RCC 7860 (cell line): Measurements from ENCODE around the gene HNF4A.
"Not testable (repeated sequence)": the region's sequence is repeated elsewhere in the genome, so short reads cannot be mapped to it uniquely, and the experiment has no call there.

Source experiments
- DNase-seq: peaks from one replicate; pipeline ENCODE4 v3.0.0-alpha.2; 2015; ENCODE audit warnings: low spot score
- FAIRE-seq: peaks from 2 replicates; lab custom pipeline; 2012; peaks lifted over from hg19 to GRCh38; lab: Jason Lieb, UNC

The HNF4A gene

DNA sequence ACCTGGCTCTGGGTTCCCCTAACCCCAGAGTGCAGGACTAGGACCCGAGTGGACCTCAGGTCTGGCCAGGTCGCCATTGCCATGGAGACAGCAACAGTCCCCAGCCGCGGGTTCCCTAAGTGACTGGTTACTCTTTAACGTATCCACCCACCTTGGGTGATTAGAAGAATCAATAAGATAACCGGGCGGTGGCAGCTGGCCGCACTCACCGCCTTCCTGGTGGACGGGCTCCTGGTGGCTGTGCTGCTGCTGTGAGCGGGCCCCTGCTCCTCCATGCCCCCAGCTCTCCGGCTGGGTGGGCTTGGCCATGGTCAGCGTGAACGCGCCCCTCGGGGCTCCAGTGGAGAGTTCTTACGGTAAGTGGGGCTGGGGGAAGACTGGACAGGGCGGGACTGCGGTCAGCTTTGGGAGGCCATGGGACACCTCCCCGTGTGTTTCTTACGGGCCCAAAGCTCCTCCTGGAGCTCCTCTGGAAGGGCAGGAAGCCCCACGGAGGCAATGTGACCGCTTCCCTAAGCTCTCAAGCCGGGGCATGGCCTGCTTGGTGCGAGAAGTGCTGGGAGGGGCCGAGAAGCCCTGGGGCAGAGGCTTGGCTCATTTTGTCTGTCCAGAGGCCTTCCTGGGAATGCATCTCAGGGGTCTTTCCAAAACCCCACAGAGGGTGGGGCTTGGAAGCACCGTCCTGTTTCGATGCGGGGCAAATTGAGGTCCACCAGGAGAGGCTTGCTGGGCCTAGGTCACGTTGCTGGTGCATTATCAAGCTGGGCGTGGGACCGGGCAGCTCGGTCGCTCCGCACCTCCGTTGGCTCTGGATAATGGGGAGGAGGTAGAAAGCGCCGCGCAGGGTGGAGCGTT, at the start of gene HNF4A:
Gene HNF4A, plus strand, starts transcription at position 202 of the 855 bp plus-strand sequence. Its CDS starts 106 bp downstream, at position 308.
- DNase-seq (no peak), FAIRE-seq (no peak)

DNA sequence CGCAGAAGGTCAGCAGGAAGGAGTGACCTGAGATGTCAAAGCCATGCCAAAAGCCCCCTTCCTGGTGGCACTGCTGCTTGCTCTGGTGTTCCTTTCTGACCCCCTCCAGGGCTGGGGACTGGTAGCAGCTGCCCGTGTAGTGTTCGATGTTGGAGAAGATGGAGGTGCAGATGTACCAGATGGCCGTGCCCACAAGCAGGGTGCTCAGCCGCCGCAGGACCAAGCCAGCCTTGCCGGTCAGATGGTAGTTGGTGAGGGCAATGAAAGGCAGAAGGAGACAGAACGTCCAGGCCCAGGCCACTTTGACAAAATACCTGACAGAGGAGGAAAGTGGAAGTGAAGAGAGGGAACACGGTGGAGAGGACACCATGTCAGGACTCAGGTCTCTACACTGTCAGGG, 48.6 kb upstream of the HNF4A start:
- DNase-seq = no peak
- no peak for FAIRE-seq

DNA sequence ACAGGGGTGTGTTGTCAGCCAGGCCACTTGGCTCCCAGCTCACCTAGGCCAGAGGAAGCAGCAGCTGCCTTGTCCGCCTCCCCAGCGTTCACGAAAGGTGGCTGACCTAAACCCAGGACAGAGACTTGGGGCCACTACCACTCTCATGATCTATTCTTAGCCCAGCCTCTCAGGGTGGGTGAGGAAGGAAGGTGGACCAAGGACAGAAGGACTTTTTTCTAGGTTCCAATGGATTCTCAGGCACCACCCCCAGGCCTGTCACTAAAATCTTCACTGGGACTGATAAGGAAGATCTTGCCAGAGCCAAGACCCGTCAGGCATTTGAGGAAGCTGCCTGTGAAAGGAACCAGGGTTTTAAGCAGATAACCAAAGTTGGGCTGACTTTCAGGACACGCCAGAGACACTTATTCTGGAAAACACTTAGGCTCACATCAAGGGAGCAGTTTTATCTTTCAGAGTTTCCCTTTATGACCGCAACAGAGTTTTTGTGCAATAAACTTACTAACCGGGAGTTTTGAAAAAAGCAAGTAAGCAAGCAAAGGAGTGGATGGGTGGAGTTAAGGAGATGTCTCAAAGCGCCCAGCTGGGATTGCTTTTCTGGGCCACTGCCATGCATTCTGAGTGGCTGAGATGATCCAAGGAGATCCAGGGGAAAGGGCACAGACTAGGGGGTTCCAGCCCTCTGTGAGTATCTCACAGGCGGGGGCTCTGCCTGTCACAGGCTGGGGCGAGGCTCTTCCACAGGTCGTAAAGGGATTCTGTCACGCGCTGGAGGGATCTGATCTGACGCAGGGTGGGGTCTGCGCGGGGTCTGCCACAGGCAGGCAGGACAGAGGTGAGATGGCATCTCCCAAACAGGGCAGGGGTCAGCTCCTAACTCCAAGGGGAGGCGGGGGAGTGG, 45.5 kb upstream of the HNF4A start:
- FAIRE-seq (no peak), DNase-seq (no peak)

DNA sequence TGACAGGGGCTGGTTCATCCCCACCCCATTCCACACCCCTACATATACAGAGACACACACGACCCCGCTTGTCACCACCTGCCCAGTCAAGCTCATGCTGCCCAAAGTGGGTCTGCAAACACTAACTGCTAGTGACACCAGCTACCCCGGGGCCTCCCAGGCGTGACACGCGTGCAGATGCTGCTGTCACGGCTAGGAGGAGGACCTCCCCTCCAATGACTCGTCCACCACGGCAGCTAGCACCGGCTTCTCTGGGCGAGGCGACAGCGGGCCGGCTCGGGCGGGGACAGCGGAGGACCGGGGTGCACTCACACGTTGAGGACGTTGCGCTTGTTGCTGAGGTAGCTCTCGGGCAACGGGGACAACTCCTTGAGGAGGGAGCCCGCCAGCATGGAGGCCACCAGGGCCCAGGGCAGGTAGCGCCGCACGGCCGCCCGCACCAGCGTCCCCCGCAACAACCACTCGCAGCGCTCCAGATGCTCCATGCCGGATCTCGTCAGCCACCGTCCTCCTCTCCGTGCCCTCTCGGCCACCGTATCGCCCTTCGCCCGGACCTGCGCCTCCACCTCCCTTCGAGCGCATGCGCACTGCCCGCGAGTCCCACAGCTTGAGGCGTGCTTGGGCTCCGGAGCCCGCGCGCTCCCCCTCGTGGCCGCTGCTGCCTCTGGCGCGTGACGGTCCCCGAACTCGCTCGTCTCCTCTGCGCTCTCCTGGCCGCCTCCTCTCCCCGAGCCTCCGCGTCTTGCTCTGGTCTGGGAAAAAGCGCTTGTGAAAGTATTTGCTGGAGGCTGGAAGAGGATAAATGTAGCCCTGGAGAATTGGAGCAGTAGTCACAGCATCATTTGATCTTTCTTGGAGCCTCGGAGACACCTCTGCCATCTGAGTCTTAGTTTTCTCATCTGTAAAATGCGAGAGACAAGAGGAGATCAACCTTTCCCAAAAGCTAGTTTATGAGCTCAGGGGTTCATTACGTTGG, 44.5 kb upstream of the HNF4A start, which contains the start of gene FITM2:
Gene FITM2, minus strand, starts transcription at position 539 of the 976 bp plus-strand sequence. Its CDS starts 54 bp downstream, at position 485.
- no peak for FAIRE-seq
- DNase-seq = peak; percentile 90

DNA sequence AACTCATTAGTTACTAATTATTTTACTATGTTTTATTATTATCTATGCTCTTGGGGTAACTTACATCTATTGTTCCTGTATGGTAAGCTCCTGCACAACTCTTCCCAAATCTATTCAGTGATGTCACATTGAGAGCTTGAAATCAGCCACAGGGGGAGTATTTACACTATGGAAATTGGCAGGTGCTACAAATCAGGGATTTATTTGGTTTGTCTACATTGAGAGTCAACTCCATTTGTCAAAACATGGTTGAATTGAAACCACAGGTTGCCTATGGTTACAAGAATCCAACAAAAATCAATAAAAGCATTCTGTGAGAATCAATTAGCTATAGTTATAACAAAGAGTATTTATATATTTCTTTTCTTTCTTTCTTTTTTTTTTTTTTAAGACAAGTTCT, 40.6 kb upstream of the HNF4A start:
- DNase-seq (no peak), FAIRE-seq (no peak)

DNA sequence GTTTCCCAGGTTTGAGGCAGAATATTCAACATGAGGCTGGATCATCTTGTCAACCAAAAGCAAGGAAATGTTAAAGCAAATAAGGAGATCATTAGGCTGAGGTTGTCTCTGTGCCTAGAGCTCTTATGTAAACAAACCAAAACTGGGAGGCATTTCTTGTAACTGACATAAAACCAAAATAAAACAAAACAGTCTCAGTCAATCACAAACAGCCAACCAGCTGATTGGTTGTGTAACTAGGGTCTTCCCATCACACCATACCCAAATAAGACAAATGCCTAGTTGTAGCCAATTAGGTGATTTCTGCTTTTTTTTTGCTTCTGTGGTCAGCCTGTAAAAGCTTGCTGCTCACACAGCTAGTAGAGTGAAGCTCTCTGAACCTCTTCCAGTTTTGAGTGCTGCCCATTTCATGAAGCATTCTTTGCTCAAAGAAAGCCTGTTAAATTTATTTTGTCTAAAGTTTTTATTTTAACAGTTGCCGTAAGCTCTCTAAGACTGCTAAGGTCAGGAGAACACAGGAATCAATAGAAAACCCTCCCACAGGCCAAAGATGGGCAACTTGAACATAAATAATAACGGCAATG, 35.6 kb upstream of the HNF4A start:
- DNase-seq (no peak), FAIRE-seq (no peak)

DNA sequence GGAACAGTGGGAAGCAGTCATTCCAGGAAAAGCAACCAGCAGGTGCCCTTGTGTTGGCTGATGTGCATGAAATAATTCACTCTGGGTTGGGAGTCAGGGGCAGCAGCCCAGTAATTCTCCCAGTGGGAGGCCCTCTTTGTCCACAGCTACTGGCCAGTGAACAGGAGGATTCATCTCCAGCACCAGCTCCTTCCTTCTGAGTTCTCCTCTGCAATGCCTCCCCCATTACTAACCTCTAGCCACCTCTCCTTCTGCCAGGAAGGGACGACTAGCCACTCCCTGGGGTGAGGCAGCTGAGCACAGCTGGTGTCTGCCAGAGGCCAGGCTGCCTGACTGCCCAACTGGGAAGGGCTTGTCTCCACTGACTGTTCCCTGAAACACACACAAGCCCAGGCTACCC, 31.2 kb upstream of the HNF4A start:
- FAIRE-seq = no peak
- no peak for DNase-seq

DNA sequence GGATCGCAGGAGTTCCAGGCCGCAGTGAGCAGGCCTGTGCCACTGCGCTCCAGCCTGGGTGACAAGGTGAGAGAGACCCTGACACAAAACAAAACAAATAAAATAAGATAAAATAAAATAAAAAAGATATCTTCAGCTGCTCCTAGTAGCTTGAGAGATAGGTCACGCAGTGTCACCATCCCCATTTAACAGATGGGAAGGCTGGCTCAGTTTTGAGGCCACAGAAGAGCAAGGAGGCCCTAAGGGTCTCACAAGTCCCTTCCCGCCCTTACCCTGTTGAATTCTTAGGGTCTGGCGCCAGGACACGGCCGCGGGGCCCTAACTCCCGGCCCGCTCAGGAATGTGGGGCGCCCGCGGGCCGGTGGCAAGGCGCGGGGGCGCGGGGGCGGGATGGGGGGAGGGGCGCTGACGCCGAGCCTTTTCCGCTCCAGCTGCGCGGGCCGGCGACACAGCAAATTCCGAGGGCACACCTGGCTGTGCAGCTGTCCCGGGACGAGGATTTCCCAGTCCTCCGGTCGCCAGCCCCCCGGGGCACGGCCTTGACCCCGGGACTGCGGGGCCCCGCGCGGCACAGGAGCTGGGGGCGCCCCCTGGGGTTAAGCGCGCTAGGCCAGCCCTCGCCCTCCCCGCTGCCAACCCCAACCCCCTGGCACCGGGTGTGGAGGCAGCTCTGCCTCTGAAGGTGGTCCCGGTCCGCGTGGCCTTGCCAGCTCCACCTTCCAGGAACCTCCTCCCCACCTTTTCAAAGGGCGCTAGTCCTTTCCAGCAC, 28.9 kb upstream of the HNF4A start:
- FAIRE-seq = no peak
- no peak for DNase-seq

DNA sequence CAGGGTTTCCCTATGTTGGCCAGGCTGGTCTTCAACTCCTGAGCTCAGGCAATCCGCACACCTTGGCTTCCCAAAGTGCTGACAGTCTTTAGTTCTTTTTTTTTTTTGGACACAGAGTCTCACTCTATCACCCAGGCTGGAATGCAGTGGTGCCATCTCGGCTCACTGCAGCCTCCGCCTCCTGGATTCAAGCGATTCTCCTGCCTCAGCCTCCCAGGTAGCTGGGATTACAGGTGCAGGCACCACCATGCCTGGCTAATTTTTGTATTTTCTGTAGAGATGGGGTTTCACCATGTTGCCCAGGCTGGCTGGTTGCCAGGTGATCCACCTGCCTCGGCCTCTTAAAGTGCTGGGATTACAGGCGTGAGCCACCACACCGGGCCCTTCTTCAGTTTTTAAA, 27.8 kb upstream of the HNF4A start:
- not testable (repeated sequence) for FAIRE-seq

DNA sequence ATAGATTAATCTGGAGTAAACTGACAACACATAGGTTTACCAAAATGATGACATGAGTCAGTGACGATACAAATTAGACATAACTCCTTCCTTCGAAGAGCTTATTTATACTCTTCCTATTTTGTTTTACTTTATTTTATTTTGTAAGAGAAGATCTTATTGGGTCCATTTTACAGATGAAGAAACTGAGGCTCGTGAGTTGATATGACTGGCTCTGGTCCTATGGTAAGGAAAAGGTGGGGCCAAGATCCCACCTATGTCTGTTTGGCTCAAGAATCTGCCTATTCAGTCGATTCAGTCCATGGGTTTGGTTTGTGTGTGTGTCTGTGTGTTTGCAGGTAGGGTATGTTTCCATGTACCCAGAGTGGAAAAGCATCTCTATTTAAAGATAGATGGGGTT, 27.1 kb upstream of the HNF4A start:
- DNase-seq (no peak), FAIRE-seq (no peak)

More for the DNA sequence above, 27.8 kb upstream of the HNF4A start:
- not testable (repeated sequence) for DNase-seq

DNA sequence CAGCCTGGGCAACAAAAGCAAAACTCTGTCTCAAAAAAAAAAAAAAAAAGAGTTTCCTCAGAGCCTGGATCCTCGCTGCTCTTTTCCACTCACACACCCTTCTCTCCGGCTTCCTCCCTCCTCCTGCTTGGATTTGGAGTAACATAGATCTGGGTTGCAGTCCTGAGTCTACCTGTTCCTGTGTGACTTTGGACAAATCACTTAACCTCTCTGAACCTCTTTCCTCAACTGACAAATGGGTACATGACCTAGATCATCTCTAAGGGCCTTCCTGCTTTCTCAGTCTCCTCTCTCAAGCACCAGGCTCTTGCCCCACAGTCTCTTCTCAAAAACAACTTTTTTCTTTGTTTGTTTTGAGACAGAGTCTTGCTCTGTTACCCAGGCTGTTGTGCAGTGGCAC, 24.3 kb upstream of the HNF4A start:
- no peak for FAIRE-seq
- no peak for DNase-seq

DNA sequence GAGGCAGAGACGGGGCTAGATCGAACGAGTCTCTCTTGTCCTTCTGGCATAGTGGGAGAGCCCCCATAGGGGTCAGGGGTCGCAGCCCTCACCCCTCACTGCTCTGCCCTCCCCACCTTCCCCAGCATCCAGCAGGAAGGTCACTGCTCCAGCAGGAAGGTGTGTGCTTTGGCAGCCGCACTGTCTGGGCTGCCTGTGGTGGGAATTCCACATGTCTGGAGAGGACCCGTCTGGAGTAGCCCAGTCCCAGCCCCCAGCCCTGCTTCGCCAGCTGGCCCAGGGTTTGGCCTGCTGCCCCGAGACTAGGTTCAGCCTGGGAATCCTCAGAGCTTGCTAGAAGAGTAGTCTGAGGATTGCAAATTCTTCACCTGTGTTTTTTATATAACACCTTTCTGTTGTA, 21.2 kb upstream of the HNF4A start:
- no peak for FAIRE-seq
- no peak for DNase-seq

DNA sequence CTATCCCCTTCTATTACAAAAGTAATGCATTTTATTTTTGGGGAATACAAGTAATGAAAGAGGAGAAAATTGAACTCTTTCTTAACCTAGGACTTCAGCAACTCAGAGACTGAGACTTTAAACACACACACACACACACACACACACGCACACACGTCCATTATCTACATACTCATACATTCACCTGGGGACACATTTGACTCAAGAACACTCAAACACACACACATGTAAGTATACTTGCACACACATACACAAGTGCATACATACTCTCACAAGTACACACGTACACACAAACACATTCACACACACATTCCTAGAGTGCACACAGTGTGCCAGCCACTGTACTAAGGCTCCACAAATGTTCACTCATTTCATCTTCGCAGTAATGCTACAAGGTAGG, 20.8 kb upstream of the HNF4A start:
- DNase-seq (no peak), FAIRE-seq (no peak)

DNA sequence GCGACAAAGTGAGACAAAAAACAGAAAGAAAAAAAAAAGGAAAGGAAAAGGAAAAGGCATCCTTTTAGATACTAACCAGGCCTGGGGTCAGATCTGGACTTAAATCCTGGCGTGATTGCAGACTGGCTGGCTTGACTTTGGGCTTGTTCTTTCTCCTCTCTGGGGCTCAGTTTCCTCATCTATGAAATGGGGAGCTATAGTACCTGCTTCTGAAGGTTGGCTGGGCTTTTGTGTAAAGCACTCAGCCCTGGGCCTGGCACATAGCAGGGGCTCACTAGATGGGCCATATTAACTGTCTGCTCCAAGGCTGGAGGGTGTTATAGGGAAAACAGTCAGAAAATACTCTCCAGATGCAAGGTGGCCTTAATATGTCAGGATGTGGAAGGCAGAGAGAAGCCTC, 19.8 kb upstream of the HNF4A start:
- FAIRE-seq = no peak
- no peak for DNase-seq

DNA sequence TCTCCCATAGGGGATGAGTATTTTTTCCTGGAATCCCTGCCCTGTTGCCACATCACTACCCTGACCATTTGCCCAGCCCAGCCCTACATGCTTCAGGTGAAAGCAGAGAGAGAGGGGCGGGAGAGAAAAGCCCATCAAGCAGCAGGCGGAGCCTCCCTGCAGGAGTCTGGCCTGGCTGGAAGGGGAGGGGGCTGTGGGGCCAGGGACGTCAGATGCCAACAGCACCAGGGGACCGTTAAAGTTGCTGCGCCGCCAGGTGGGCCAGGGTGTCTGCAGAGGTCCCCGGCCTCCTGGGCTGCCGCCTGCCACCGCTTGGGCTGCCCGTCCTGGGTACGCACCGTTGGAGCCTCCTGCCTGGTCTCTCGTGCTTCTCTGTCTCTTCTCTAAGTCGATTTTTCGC, 19.4 kb upstream of the HNF4A start:
- no peak for DNase-seq
- FAIRE-seq = no peak

DNA sequence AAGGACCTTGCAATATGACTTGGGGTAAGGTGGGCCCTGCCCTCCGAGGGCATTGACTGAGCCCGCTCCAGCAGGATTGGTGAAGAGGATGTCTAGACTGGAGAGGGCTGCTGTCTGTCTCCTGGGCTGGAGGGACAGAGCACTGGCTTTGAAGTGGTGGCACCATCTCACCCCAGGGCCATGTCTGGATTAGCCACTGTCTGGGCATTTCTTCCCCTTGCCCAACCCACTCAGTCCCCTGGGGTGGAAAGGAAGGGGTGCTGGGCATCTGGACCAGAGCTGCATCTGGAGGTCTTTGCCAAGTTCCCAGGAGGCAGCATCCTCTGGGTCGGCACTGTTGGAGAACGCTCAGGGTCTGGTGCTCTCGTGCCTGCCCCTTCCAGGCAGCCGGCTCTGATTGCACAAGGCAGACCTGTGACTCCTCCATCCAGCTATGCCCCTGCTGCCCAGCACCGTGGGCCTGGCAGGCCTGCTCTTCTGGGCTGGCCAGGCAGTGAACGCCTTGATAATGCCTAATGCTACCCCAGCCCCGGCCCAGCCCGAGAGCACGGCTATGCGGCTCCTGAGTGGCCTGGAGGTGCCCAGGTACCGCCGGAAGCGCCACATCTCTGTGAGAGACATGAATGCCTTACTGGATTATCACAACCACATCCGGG, 18.6 kb upstream of the HNF4A start, which contains the start of gene R3HDML:
Gene R3HDML, plus strand, starts transcription at position 319 of the 656 bp plus-strand sequence. Its CDS starts 115 bp downstream, at position 434.
- no peak for DNase-seq
- no peak for FAIRE-seq

DNA sequence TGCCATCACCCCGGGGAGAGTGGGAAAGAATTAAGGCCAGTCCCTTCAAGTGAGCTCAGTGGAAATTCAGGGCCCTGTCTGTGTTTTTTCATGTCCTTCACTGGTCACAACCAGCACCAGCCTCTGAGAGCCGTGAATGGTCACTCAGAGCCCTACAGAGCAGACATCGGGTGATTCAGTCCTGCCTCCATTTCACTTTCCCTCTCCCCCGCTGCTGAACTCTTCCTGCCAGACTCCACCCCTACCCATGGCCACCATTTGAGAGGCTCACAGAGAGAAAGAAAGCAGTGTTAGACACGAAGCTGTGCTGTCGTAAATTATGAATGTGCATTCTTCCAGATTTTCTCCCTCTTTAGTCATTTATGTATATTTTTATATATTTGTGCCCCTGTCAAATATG, 13.3 kb upstream of the HNF4A start:
- FAIRE-seq = no peak

DNA sequence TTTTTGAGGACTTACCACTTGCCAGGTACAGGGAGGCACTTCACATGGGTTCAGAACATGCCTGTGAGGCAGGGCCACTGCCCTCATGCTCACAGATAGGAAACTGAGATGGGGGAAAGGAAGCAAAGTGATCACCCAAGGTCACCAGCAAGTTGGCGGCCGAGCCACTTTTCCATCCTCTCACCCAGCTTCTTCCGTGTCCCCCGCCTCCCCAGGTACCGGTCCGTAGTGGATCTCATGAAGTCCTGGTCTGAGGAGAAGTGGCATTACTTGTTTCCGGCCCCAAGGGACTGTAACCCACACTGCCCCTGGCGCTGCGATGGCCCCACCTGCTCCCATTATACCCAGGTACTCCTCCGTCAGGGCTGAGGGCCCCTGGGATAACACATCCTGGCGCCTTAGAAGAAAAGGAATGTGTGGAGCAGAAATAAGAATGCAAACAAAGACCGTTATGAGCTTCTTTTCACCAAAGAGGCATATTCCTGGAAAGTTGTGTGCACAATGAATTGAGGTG, 12.3 kb upstream of the HNF4A start:
- FAIRE-seq = no peak

More for the DNA sequence above, 13.3 kb upstream of the HNF4A start:
- DNase-seq = no peak

More for the DNA sequence above, 12.3 kb upstream of the HNF4A start:
- DNase-seq = no peak
